ENCODE data around the gene CCS. TPM values are rescaled to one million over a fixed set of nuclear protein-coding genes. Genes with fewer than 3 reads are reported as not detected.

CCS gene
- total RNA-seq, 1 donor from 2014 or later = 58.0 TPM

DNA sequence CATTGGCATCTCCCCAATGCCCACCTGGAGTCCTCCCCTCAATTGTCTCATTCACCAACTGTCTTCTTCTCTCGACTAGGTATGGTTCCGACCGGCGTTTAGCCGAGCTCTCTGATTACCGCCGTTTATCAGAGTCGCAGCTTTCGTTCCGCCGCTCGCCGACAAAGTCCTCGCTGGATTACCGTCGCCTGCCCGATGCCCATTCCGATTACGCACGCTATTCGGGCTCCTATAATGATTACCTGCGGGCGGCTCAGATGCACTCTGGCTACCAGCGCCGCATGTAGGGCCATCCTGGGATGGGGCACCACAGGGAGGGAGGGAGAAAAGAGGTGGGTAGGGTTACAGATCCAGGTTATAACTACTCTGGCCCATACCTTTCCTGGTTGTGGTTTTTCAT is 33.4 kb downstream of the CCS start:
- Mint-ChIP-seq H3K27ac (no peak overlapping the region), H3K4me1 (ENCODE audit: unreplicated experiment) (peaks cover 9% of the 10 kb centered on the region), H3K27me3 (no peaks in the 10 kb centered on the region), H3K36me3 (peaks cover 35% of the 10 kb centered on the region), H3K4me3 (no peak overlapping the region), H3K9me3 (no peaks in the 10 kb centered on the region)
- TF ChIP-seq, protein P1, sequence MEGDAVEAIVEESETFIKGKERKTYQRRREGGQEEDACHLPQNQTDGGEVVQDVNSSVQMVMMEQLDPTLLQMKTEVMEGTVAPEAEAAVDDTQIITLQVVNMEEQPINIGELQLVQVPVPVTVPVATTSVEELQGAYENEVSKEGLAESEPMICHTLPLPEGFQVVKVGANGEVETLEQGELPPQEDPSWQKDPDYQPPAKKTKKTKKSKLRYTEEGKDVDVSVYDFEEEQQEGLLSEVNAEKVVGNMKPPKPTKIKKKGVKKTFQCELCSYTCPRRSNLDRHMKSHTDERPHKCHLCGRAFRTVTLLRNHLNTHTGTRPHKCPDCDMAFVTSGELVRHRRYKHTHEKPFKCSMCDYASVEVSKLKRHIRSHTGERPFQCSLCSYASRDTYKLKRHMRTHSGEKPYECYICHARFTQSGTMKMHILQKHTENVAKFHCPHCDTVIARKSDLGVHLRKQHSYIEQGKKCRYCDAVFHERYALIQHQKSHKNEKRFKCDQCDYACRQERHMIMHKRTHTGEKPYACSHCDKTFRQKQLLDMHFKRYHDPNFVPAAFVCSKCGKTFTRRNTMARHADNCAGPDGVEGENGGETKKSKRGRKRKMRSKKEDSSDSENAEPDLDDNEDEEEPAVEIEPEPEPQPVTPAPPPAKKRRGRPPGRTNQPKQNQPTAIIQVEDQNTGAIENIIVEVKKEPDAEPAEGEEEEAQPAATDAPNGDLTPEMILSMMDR (conservative IDR thresholded peaks at IDR 0.05) = no peak
- no peak for DNase-seq (ENCODE audit: extremely low spot score, unreplicated experiment)

DNA sequence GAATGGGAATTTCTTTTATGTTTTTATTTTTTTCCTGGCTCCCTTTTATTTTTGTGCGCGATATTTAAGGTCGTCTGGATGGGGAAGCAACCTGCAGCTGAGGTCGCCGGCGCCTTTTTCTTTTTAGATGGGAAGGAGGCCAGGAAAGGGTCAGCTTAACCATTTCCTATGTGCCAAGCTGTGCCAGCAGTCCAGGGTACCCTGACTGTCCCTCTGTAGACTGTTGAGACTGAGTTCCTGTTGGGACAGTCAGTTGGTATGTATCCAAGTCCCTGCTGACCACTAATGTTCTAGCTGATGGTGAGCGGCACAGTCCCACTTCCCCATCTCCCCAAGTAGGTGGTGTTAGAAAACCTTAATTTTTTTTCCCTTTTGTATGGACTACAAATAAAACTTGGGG is 33.9 kb downstream of the CCS start:
- Mint-ChIP-seq H3K9me3 (no peaks in the 10 kb centered on the region), H3K27ac (no peak overlapping the region), H3K27me3 (no peaks in the 10 kb centered on the region), H3K4me3 (no peak overlapping the region), H3K36me3 (peaks cover 37% of the 10 kb centered on the region), H3K4me1 (ENCODE audit: unreplicated experiment) (peaks cover 9% of the 10 kb centered on the region)
- DNase-seq (ENCODE audit: extremely low spot score, unreplicated experiment) = no peak
- TF ChIP-seq, protein P1 (conservative IDR thresholded peaks at IDR 0.05) = no peak

DNA sequence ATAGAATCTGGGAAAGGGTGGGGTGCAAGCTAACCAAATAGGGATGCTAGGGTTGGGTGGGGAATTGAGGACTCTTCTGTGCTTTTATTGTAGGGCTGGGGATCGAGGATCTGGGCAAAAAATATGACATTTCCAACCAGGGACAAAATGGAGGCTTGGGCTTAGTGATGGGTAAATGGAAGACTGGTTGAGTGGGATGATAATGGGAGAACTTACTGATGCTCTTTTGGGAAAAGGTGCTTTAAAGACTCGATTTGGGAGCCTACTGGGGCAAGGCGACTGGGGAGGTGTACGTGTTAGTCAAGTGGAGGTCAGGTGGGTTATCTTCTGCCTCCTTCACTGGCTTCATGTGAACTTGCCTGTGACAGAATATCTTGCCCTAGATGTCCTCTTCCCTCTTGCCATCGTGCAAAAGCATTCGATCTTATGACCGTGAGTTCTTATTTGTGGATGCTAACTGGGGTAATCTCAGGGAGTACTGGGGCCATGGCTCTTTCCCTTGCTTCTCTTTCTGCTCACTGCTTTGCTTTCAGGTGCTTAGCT is 35.1 kb downstream of the CCS start:
- Mint-ChIP-seq H3K27me3 (no peaks in the 10 kb centered on the region), H3K36me3 (peaks cover 41% of the 10 kb centered on the region)
- DNase-seq (ENCODE audit: extremely low spot score, unreplicated experiment) = no peak

DNA sequence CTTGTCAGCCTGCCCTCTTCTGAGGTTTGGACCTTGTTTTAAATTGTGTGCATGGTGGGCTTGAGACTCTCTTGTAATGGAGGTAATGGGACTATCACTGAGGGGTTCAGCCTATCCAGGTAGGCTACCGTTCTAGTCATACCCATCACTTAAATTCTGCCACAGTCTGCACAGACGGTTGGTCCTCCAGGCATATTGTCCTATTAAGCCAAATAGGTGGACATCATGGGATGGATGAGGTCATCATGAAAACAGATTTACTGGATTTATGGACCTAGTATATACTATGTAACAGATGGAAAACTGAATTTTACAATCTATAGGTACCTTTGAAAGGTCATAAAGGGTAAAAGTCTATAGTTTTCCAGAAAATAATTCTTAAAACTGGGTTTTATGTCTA is 36.4 kb downstream of the CCS start:
- Mint-ChIP-seq H3K4me1 (ENCODE audit: unreplicated experiment) (no peaks in the 10 kb centered on the region), H3K27me3 (no peaks in the 10 kb centered on the region), H3K4me3 (no peak overlapping the region), H3K9me3 (no peaks in the 10 kb centered on the region), H3K36me3 (peaks cover 34% of the 10 kb centered on the region), H3K27ac (no peak overlapping the region)
- DNase-seq (ENCODE audit: extremely low spot score, unreplicated experiment) = no peak
- TF ChIP-seq, protein P1 (conservative IDR thresholded peaks at IDR 0.05) = no peak

More for the DNA sequence above, 35.1 kb downstream of the CCS start:
- TF ChIP-seq, protein P1 (conservative IDR thresholded peaks at IDR 0.05) = no peak
- H3K9me3 Mint-ChIP-seq = no peaks in the 10 kb centered on the region
- H3K27ac Mint-ChIP-seq = peak overlapping the region; percentile 8
- peaks cover 1% of the 10 kb centered on the region for H3K4me1 Mint-ChIP-seq (ENCODE audit: unreplicated experiment)
- H3K4me3 Mint-ChIP-seq = no peak overlapping the region

DNA sequence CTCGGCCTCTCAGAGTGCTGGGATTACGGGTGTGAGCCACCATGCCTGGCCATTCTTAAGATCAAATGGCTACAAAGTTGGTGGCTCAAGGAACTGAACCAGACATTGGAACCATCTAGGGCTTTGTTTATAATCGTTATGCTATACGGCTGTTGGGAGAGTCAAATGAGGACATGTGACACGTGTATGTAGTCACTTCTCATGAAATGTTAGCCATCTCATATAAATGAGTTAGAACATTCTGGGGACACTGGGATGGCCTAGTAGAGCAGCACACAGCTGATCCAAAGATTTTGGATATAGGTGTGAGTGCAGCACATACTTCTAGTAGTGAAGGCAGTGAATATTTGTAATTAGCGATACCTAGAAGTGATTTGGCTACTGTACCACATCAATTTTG is 38.9 kb downstream of the CCS start:
- H3K9me3 Mint-ChIP-seq = no peaks in the 10 kb centered on the region
- no peak for DNase-seq (ENCODE audit: extremely low spot score, unreplicated experiment)
- peaks cover 4% of the 10 kb centered on the region for H3K4me1 Mint-ChIP-seq (ENCODE audit: unreplicated experiment)
- TF ChIP-seq, protein P1 (conservative IDR thresholded peaks at IDR 0.05) = no peak
- H3K36me3 Mint-ChIP-seq = peaks cover 40% of the 10 kb centered on the region
- H3K4me3 Mint-ChIP-seq = no peak overlapping the region
- no peaks in the 10 kb centered on the region for H3K27me3 Mint-ChIP-seq
- peak overlapping the region; percentile 55 for H3K27ac Mint-ChIP-seq

DNA sequence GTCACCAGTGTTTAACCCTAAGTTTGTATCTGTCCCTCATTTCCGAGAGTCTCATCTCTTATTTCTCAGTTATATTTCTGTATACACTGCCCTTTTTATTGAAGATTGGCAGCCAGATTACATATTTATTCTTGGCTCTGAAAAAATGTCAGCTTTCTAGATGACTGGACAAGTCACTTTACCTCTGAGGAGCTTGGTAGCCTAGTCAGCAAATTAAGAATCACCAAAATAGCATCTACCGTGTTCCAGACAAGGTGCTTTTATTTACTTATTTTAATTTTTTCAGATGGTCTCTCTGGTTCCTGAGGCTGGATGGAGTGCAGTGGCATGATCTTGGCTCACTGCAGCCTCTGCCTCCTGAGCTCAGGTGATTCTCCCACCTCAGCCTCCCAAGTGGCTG is 40.0 kb downstream of the CCS start:
- H3K9me3 Mint-ChIP-seq = no peaks in the 10 kb centered on the region
- TF ChIP-seq, protein P1 (conservative IDR thresholded peaks at IDR 0.05) = no peak
- no peak overlapping the region for H3K27ac Mint-ChIP-seq
- no peaks in the 10 kb centered on the region for H3K27me3 Mint-ChIP-seq
- H3K36me3 Mint-ChIP-seq = peaks cover 29% of the 10 kb centered on the region
- no peak overlapping the region for H3K4me3 Mint-ChIP-seq
- H3K4me1 Mint-ChIP-seq (ENCODE audit: unreplicated experiment) = peaks cover 11% of the 10 kb centered on the region
- no peak for DNase-seq (ENCODE audit: extremely low spot score, unreplicated experiment)

Measured in type B pancreatic cell (in vitro differentiated cells).